GM08714 (cell line): Measurements from ENCODE around the gene OPN5.

Experiments used
- H3K4me3 ChIP-seq: fragments of 200-500 bp; sonication (Bioruptor generic); 2 replicates; pipeline ENCODE4 v1.5.1; 2014; ENCODE audit warnings: mild to moderate bottlenecking, low read length, inconsistent platforms
- ZNF274 ChIP-seq: IDR thresholded peaks from 2 replicates; pipeline ENCODE4 v1.6.1; 2012; ENCODE audit warnings: mild to moderate bottlenecking, low read depth, low read length

OPN5 gene

DNA sequence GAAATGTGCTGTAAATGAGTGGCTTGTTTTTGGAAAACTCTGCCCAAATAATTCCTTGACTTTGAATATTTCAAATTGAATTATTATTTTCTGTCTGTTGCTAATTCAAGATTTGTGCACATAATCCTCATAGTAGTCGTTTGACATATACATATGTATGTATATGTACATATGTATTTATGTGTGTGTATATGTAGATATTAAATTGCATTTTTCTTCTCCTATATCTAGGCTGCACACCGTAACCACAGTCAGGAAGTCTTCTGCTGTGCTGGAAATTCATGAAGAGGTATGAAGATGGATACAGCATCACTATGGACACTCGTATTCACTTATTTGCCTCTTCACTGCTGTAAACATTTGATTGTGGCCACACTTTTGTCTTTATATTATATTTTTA lies 29.6 kb downstream of the OPN5 start:
- TF ChIP-seq ZNF274 = no peak
- no peak overlapping the region for H3K4me3 ChIP-seq

DNA sequence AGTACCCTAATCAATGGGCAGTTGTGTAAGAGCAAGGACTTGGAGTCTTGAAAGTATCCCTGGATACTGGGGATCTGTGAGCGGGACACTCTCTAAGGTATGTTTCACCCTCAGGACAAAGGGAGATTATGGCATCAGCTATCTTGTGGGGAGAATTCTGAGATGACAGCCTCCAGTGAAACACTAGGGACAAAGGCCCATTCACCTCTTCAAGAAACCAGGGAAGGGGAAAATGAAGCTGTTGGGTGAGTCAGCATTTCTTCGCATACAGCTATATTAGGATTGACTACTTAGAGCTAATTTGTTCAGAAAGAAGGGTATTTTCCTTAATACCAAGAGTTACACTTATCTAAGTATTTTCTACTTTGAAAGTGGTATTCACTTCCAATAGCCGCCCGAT lies 35.9 kb downstream of the OPN5 start:
- H3K4me3 ChIP-seq = no peak overlapping the region
- no peak for TF ChIP-seq ZNF274

- no peak overlapping the region for H3K4me3 ChIP-seq
- no peak for TF ChIP-seq ZNF274
Observed at GRCh38 chr6:47819461-47819860, 37.6 kb downstream of the OPN5 start.

DNA sequence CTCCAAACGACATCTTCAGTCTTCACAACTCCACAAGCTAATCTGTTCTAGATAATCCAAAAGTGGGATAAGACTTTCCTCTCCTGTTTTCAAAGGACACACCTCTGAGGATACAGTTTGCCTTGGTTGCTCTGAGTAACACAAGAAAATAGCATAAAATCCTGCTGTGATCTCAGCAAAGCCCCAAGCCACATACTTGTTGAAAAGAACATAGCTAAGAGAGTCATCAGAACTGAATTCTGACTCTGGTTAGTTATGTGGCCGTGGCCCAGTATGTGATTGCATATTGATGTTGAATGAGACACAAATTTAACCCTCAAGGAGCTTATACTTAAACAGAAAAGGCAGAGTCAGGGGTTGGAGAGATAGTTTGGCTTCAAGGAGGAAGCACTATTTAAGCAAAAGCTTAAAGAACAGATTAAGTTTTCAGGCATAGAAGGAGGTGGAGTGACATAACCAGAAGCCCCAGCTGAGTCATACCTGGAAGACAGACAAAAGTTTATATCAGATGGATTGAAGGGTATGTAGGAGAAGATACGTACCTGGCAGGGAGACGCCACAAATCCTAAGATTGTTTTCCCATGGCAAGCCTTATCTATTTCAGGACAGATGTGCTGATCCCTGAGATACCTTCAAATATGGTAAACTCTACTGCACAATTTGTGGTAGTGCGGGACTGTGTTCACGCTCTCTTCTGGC lies 41.2 kb downstream of the OPN5 start:
- no peak for TF ChIP-seq ZNF274
- no peak overlapping the region for H3K4me3 ChIP-seq

DNA sequence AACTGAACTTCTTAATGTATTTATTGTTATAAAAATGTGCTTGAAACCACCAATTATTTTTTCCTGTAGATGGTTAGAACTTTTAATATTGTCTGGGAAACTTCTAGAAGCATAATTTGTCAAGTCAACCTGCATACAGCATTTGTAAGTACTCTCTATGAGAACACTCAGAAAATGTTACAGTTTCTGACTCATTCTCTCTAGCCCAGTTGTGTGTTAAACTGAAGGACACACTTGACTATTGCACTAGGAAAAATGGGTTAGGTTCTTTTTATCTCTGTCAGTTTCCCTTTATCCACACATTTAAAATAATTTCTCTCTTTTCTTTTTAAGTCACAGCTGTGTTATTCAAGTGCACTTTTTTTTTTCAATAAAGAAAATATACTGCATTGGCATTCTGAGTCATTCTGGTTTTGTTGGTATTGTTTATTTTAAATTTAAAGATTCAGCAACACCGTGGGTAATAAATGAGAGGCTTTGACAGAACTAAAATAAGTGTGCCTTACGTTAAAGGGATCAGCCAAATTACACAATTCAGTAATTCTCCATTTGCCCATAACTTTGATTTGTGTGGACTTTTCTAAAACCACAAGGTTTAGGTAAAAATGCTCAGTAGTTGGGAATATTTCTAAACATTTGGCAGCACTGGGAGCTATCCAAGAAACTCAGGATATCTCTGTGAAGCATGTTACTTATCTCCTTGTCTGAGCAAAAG lies 50.7 kb downstream of the OPN5 start:
- no peak overlapping the region for H3K4me3 ChIP-seq
- TF ChIP-seq ZNF274 = no peak

DNA sequence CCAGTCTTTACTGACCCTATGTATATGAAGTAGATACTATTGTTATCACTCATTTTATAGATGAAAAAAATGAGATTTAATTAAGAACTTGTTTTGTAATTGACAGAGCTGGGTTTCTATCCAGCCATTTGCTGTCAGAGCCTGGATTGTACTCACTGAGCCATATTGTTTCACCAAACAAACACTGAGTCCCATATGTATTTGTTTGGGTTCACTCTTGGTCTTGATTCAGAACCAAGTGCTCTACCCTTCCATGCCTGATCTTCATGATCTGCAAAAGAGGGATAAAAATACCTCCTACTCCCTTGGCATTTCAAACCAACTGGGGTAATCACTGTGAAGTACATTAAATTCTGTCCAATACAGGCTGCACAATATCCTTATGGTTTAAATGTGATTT lies 52.4 kb downstream of the OPN5 start:
- TF ChIP-seq ZNF274 = no peak
- no peak overlapping the region for H3K4me3 ChIP-seq

GRCh38 chr6:47836046-47836445 lies 54.2 kb downstream of the OPN5 start:
- no peak for TF ChIP-seq ZNF274
- H3K4me3 ChIP-seq = no peak overlapping the region

DNA sequence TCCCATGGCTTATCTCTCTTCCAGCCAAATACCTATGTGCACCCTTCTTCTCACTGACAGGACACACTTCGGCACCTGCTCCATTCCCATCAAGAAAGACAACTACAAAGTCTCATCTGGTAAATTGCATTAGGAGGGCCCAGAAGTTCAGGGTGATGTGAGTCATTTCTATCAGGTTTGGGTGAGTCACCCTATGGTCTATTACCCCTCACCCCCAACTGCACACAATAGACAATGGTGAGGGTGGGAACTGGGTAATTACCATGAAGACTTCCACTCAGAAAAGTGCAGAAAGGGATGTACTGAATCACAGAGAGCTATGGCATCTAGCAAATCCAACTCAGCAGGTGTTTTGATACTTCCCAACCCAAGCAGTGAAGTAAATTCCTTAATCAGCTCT lies 54.8 kb downstream of the OPN5 start:
- no peak for TF ChIP-seq ZNF274
- H3K4me3 ChIP-seq = no peak overlapping the region

DNA sequence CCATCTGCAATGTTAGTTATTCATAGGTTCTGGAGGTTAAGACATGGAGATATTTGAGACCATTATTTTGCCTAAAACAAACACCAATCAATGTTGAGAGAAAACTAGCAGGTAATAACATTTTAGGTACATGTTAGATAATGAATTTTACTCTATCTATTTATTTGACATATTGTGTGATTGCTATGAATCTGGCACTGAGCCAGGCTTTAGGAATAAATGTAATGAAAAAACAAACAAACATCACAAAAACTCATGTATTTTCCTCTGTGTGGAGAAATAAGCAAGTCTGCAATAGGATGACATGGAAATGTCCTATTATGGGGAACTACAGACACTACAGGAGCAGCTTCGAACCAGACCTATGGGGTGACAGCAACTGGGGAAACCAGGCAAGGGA lies 57.8 kb downstream of the OPN5 start:
- no peak for TF ChIP-seq ZNF274

GRCh38 chr6:47844881-47845280 lies 63.0 kb downstream of the OPN5 start:
- no peak overlapping the region for H3K4me3 ChIP-seq
- no peak for TF ChIP-seq ZNF274

More for the DNA sequence above, 57.8 kb downstream of the OPN5 start:
- H3K4me3 ChIP-seq = no peak overlapping the region

DNA sequence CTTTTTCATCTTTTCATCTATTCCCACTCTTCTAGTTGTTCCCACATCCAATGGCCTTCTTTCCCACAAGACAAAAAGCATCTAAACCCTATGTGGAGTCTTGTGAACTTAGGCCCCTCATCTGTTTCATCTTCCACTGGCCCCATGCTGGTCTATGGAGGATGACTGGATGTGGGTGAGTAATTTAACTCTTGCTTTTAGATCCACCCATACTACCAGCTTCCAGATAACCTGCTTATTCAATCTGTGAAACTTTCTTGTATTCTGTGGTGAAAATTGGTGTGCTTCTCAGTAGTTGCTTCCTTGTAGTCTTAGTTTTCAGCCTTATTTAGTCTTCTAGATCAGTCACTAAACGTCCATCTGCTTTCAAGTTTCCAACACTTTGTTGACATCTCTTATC lies 64.9 kb downstream of the OPN5 start:
- no peak for TF ChIP-seq ZNF274
- no peak overlapping the region for H3K4me3 ChIP-seq

DNA sequence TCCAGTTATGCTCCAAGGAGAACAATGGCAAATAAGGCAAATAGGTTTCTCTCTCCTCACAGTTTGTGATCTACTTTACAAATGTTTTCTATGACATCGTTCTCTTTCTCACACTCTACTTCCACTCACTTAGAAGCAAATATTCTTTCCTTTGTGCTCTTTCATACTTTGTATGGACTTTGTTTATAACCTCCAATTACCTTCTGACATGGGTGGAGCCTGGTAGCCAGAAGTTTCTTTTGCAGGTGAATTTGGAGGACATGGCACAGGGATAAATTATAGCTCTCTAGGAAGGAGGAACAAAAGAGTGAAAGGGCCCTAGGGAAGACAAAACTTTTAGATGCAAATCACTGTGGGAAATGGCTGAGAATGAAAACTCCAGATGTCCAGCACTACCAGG lies 69.3 kb downstream of the OPN5 start:
- no peak overlapping the region for H3K4me3 ChIP-seq
- no peak for TF ChIP-seq ZNF274

GRCh38 chr6:47852727-47853126 lies 70.9 kb downstream of the OPN5 start:
- H3K4me3 ChIP-seq = no peak overlapping the region
- TF ChIP-seq ZNF274 = no peak

DNA sequence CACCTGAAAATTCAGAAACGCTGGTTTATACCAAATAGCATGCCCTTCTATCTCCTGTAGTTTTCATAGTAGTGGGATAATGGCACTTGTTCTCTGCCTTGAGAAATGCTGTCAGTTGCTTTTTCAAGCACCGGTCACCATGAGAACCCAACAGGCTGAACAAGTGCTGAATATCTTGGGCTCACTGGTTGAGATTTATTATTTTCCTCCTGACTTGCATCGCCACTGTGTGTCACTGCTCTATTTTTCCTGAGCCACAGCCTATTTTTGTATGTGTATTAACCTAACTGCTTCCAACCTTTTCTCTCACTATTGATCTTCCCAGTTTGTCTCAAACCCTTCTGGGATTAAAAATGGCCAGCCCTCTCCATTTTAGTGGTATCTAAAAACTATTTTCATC lies 71.9 kb downstream of the OPN5 start:
- H3K4me3 ChIP-seq = no peak overlapping the region
- TF ChIP-seq ZNF274 = no peak

DNA sequence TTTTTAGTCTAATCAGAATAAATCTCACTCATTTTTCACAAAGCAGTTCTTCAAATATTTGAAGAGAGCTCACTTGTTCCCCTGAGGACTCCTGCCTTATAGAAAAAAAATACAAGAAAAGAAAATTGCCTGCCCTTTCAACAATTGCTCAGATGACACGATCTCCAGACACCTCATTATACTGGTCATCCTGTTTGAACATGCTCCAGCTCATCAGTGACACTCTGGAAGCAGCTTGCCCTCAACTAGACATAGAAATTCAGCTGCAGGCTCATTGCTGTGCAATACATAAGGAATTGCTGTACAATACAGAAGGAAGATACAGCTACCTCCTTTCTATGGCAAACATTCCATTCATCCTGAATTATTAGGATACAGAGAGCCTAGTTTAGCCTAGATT lies 73.1 kb downstream of the OPN5 start:
- H3K4me3 ChIP-seq = no peak overlapping the region
- TF ChIP-seq ZNF274 = no peak
